NOMO-1 treated with dmso at 0.1 percent for 144 hours (cell line): ENCODE data around the gene INPP4A.

Experiments
- DNase-seq: peaks from one replicate; lab custom pipeline; 2025; ENCODE audit not compliant: unreplicated experiment; lab: John Stamatoyannopoulos, UW

INPP4A gene

DNA sequence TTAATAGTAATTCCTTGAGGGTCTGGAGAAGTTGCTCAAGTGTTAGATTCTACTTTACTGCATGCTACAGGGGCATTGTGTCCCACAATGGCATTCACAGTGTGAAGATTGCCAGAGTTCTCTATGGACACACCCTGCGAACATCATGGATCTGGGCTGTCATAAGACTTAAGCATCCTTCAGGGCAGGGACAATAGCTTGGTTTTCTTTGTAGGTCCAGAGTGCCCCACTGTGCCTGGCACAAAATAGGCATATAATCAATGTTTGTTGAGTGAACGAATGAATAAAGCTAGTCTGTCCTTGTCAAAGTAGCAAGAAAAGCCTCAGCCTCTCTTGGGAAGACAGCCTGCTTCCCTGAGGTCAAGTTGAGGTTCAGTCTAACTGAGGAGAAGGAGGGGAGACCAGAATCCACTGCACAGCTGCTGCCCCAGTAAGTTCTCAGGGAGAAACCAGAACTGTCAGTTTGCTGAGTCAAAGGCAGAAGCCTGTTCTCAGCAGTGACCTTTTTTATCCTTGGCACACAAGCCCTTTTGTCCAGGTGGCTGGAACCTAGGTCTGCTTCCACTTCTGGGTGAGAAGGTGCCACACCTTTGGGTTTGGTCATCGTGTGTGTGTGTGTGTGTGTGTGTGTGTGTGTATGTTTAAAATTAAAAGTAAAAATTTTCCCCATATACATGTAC lies 15.0 kb downstream of the INPP4A start:
- no peak for DNase-seq

DNA sequence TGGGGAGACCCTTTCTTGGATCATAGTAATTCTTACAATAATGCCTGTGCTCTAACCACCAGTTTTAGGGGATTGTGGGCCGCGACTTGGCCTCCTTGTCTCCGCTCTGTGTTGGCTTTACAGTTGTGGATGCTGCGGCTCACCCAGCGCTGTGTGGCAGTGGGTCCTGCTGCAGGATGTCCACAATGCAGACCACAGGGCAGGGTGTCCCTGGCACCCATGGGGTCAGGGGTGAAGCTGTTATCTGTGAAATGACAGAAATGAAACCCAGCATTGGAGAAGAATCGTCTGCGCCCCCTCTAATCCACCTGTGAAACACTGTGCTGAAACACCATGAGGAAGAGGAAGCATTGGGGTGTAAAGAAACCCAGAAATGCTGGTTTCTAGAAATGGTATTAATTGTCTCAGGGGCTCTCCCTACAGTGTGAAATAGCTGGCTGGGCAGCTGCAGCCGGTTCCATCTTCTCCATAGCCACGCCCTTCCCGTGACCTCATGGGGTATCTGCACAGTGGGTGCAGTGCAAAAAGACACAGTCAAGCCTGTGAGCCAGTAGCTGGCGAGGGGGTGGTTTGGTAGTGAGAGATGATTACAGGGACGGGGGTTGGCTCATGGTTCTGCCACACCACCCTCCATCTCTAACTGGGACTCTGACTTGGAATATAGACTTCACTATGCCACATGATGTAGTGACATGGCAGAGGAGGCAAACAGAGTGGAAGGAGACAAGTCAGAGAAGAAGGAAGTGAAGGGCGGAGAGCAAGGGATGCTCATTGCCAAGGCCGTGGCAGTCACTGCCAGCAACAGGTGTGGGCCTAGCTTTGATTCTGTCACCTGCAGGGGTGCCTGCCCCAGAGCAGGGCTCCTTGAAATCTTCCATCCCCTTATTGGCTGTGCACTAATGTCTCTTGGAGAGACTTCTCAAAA lies 16.2 kb downstream of the INPP4A start:
- no peak for DNase-seq

DNA sequence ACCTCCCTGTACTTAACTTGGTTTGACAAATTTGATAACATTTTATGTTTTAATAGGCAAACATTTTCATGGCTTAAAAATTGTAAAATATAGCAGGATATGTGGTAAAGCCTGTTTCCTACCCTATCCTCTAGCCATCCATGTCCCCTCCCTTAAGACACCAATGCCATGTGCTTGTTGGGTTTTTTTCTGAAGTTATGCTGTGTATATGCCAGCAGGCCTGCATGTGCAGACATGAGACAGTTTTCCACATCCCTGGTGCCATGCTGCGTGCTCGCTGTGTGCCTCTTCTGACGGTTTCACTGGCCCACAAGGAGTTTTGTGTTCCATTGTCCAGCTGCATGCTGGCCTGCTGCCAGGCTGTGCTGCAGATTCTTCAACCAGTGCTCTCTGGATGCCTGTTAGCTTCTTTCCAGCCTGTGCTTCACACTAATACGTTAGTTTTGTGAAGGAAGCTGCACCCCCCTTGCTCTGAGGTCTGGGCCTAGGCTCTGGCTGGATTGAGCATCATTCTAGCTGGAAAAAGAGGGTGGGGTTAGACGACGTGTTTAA lies 16.9 kb downstream of the INPP4A start:
- DNase-seq = no peak

DNA sequence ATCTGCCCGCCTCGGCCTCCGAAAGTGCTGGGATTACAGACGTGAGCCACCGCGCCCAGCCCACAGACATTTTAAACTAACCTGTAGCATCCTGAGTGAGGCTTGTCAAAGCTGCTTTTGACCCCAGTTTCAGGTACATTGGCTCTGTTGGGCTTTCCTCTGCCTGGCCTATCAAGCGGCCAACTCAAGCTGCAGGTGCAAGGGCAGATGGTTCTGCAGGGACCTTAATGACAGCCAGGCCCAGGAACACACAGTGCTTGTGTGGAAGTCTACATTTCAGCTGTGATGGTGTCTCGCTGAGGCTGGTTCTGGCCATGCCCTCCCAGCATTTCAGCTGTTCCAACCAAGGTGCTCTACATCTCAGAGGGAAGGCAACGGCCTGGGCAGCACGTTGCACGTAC lies 18.4 kb downstream of the INPP4A start:
- DNase-seq = no peak

DNA sequence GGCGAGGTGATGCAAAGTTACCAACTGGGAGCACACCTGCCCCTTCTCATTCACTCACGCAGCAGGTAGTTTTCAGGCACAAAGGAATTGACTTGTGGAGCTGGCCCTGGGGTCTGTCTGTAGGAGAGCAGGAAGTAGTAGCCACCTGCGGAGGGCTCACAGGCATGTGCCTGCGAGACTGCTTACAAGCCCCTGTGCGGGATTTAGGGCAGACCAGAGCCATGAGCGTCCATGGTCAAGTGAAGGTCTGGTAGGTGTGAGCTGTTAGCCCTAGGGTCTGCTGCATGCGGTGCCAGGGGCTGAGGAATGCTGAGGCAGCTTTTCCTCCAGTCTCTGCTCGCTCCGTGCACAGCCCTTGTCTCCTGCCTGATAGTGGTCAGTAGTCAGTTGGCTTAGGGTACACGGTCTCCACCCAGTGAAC lies 18.9 kb downstream of the INPP4A start:
- no peak for DNase-seq

DNA sequence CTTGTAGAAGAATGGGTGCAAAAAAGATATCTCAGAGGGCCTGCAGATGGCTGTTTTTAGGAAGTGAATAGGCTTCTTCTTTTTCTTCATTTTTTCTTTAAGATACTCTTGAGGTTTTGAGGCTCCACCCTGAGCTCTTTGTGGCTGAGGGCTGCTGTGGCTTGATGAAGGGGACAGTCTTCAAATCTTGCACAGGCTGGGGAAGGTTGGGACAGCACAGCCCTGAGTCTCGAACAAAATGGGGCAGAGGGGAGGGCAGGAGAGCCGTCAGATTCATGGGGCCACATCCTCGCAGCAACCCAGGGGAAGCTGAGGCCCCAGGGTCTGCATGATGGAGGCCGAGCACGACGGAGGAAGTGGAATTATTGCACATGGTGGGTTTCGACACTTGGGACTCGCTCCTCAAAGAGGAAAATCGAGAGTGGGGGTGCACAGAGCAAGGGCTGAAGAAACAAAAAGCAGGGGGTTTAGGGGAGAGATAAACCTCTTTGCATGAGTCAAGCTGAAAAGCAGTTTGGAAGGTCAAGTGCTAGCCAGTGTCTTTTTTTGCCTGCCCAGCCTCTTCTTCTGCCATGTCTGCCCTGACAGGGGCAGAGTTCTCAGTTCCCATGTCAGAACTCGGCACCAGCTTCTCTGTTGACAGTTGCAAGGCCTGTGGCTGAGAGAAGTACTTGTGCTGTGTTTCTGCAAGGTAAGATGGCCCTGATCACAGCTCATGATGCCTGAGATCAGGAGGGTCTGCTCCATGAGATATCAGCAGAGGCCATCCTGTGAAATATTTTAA lies 19.5 kb downstream of the INPP4A start:
- DNase-seq = peak; percentile 69

DNA sequence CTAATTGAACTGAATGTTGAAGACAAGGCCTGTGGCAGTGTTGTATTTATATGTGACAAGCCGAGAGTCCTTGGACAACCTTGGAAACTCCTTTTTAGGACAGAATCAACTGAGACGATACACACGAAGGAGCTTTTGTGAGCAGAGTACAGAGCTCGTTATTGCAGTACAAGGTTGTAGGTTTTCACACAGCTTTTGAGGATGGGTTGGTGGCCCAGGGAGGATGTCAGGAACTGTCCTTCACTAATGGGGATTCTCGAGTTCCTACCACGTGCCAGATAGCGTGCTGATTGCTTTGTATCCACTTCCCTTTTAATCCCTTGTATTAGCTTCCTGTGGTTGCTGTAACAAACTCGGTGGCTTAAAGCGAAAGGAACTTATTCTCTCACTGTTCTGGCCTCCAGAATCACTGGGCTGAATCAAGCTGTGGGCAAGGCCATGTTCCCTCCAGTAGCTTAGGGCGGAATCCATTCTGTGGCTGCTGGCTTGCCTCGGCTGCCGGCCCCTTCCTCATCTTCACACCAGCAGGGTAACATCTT lies 20.2 kb downstream of the INPP4A start:
- peak; percentile 80 for DNase-seq

DNA sequence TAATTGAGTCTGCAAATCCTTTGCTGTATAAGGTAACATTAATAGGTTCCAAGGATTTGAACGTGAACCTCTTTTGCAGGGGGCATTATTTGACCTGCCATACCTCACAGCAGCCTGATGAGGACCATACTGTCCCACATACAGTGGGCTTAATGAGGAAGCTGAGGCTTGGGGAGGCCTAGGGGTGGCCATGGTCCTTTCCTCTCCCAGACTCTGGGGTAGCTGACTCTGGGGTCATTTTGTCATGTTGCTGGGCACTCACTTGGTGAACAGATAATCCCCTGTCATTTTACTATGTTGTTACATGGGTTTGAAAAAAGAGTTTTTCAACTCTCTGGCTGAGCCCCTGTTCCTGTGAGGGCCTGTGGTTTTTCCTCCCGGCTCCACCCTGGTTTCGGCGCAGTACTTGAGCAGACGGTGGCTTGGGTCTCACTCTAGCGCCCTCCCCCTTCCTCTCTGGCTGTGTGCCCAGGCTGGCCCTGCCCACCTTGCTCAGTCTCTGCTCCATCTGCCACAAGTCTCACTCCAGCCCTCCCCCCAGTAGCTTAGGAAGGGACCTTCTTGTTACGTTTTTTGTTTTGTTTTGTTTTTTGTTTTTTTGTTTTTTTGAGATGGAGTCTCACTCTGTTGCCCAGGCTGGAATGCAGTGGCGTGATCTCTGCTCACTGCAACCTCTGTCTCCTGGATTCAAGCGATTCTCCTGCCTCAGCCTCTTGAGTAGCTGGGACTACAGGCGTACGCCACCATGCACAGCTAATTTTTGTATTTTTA lies 21.0 kb downstream of the INPP4A start:
- DNase-seq = peak; percentile 67

DNA sequence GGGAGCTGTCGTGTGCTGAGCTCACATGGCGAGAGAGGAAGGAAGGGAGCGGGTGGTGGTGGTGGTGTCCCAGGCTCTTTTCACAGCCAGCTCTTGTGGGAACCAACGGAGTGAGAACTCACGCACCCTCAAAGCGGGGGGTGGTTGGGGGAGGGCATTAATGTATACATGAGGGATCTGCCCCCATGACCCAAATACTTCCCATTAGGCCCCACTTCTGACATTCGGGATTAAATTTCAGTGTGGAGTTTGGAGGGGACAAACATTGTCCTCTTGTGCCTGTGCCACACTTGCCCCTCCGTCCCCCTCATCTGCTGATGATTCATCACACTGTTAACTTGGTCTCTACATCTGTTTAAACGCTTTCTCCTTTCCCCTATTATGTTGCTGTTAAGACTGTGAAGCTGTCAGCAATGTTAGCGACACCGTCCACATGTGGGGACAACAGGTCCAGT lies 22.5 kb downstream of the INPP4A start:
- DNase-seq = no peak

DNA sequence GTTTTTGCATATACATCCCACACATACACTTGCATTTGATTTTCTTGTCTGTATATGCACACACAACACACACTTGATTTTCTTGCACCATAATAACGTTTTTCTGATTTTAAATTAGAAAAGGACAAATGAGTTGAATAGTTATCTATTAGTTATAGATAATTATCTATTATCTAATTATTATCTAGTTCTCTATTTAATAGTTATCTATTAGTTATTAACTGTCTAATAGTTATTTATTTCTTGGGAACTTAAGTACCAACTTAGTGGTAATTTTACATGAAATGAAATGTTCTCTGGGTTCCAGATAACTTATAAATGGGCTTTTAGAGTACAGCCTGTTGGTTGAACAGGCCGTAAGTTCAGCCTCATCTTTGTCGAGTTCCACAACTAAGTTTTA lies 23.0 kb downstream of the INPP4A start:
- no peak for DNase-seq

DNA sequence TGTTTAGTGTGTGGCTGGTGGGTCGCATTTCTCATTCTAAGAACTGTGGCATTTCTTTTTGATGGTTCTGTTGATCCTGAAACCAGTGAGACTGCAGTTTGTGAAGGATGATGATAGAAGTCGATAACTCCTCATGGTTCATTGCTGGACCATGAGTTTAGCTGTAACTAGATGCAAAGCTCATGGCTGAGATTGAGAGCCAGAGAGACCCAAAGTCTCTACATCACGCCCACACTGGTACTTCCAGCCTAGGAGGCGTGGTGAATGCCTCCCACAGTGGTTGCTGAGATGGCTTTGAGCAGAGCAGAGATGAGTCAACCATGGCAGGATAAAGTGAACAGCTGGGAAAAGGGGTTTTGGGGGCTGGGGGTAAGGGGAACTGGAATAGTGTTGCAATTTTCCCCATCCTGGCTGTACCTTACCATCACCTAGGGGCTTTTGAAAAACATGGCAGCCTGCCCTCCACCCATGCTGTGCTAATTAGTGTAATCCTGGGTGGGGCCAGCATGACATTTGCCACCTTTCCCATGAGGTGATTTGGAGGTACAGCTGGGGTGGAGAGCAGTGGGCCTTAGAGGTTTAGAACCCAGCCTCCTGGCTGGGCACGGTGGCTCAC lies 24.1 kb downstream of the INPP4A start:
- DNase-seq = no peak

DNA sequence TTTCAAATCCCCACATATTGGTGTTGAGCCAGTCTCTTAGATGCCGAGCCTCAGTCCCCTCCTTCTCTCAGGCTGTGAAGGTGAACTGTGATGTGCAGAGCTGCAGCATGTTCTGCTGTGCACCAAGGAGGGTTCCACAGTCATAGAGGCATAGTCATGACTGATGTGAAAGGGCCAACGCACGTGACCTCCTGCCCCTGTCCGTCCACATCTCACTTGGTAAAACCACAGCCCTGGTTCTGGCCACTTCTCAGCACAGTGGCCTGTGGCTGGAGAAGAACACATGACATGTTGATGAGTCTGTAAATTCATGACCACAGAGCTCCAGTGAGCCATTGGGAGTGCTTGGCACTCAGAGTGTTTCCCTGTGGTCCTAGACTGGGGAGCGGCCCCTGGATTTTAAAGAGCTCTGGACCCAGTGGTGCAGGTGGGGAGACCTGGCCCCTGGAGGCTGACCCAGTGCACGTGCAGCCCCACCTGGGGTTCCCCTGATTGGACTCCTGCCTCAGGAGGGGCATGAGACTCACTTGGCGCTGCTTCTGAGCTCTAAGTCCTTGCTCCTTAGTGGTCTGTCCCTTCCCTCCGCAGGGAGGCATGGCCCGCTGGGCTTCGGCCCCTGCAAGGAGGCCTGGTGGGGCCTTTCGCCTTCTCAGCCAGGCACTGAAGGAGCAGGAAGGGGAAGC lies 25.3 kb downstream of the INPP4A start:
- no peak for DNase-seq

DNA sequence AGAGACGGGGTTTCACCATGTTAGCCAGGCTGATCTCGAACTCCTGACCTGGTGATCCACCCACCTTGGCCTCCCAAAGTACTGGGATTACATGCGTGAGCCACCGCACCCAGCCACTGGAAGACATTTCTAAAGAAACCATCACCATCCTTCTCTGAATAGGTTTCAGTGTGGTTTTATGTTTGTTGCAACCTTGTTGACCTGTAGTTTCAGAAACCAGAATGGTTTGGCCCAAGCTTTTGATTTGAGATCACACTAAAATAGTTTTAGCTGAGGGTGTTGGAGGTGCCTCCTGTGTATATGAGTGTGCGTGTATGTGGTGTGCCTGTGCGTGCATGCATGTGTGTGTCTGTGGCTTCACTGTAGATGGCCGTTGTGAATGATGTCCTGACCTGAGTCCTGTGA lies 26.2 kb downstream of the INPP4A start:
- no peak for DNase-seq

DNA sequence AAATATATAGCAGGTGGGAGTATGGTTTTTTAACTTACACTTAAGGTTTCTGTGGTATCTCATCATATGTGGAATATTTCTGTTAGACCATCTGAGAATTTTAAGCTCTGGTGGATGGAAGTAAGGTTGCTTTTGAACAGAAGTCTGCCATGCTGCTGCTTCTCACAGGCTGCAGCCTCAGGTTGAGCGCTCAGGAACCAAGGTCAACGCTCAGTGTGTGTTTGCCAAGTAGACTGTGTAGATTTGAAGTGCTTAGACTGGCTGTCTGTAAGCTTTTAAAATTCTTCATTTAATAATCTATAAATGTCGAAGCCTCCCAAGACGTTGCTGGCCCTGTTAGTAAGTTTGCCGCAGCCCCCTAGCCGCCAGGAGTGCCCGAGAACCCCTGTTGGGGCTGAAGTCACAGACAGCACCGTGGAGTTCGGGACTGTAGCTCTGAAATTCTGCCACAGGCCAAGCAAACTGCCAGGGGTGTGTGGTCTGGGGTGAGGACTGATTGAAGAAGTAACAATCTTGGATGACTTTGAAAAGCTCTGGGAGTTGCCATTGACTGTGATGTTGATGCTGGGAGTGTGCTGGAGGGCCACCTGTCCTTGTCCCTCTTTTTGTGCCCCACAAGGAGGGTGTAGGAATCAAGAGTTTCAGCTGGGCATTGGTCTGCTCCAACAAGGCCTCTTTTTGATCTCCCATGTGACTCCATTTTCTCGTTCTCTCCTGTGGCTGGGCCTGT lies 26.9 kb downstream of the INPP4A start:
- no peak for DNase-seq

DNA sequence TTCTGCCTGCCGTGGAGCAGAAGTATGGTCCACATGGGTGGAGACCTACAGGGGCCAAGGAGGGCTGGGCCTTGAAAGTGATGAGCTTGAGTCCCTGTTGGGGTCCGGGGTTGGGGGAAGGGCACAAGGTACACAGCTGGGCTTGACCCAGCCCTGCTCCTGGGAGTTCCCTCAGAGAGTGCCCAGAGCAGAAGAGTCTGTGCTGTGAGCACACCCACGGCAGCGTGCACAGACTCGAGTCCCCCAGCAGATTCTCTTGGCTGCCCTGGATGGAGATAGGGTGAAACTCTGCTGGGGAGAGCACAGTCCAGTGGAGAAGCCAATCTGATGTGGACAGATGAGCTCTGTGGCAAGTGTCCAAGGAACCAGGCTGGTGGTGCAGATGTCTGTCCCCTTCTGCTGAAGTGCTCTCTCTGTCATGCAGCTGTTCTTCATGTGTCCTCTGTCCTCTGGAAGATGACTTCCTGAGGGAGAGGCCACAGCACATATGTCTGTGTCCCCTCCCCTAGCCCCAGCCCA lies 27.5 kb downstream of the INPP4A start:
- no peak for DNase-seq

DNA sequence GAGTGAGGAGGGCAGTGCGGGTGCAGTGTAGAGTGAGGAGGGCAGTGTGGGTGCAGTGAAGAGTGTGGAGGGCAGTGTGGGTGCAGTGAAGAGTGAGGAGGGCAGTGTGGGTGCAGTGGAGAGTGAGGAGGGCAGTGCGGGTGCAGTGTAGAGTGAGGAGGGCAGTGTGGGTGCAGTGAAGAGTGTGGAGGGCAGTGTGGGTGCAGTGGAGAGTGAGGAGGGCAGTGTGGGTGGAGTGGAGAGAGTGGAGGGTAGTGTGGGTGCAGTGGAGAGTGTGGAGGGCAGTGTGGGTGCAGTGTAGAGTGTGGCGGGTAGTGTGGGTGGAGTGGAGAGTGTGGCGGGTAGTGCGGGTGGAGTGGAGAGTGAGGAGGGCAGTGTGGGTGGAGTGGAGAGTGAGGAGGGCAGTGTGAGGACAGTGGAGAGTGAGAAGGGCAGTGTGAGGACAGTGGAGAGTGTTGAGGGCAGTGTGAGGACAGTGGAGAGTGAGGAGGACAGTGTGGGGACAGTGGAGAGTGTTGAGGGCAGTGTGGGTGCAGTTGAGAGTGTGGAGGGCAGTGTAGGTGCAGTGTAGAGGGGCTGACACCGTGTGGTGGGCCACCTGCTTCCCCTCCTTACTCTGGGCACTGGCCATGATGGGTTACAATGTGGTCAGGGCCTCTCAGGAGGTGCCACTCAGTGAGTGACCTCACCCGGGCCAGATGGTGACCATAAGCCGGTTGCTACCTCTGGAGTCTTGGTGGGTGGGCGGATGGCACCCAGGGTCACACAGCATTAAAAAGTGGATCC lies 28.5 kb downstream of the INPP4A start:
- DNase-seq = no peak

DNA sequence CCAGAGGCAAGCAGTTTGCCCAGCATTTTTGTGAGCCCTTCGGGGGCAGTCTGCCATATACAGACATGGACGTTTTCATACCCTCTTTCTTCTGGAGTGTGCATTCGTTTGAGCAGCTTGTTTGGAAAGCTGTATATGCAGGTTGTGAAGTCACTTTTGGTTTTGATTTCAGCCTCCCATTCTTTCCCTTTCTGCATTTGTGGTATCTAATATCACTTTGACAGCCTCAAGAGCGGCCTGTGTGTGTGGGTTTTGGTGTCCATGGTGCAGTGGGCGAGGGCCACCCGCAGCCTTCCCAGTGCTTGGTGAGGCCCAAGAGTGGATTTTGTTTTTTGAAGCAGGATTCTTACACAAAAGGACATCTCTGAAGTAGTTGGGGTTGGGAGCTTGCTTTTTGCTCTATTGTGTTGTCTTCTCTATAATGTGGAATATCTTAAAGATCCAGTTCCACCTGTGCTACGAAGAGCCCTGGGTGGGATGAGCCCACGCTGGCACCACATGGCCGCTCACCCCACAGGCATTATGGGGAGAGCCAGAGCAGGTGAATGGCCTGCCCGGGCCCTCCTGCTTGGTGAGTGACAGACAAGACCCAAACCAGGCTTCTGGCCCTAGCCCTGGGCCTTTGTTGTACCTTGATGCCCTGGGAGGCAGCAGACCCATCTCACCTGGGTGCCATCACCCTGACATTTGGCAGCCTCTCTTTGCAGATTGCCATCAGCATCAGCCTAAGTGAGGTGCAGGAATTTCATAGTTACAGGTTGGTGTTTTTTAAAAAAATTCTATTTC lies 29.5 kb downstream of the INPP4A start:
- DNase-seq = no peak
